ENCODE data around the gene MNX1. TPM values are rescaled to one million over a fixed set of nuclear protein-coding genes. Genes with fewer than 3 reads are reported as not detected.
A peak's percentile ranks its signal among the peaks of the same experiment; 100 is the strongest.

The MNX1 gene
- total RNA-seq, 2 experiments from 2014 or later, result not detected

DNA sequence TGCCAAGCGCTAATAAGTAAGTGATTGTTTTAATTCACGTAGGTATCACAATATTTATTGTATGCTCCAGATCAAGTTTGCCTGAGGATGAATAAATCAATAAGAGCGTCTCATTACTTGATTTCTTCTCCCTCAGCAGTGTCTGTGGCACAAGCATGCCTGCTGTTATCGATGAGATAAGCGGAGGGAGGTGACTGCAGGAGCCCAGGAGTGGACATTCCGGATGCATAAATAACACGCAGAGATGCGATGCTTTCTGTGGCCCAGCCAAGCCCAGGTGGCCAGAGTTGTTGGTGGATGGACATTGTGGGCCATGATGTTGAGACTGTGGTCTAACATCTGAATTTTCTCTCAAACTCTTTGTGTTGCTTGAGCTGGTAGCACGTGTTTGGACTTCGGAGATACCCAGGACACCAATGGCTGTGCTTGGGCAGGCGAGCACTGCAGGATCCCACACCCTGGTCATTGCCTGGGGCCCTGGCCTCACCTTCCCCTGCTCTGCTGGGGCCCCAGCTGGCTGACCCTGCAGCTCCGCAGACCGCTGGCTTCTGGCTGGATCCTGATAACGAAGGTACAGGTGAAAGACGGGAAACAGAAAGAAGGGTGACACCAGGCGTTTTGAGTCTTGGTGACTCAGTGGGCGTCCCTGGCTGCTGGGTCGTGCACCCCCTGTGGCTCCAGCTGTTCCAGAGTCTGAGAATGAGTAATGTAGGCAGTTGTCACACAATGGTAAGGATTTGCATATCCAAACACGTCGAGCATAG, 31.2 kb upstream of the MNX1 start:
- DNase-seq (no peak), ATAC-seq (ENCODE audit: low read depth) (no peak)
- H3K4me1 Mint-ChIP-seq, result peaks cover 4% of the 10 kb centered on the region
- no peak overlapping the region for H3K27ac Mint-ChIP-seq
- no peak overlapping the region for H3K4me3 Mint-ChIP-seq
- no peaks in the 10 kb centered on the region for H3K36me3 Mint-ChIP-seq
- H3K27me3 Mint-ChIP-seq, result peaks cover 6% of the 10 kb centered on the region
- POLR2A ChIA-PET, result no interaction called here
- H3K9me3 Mint-ChIP-seq, result peaks cover 3% of the 10 kb centered on the region

DNA sequence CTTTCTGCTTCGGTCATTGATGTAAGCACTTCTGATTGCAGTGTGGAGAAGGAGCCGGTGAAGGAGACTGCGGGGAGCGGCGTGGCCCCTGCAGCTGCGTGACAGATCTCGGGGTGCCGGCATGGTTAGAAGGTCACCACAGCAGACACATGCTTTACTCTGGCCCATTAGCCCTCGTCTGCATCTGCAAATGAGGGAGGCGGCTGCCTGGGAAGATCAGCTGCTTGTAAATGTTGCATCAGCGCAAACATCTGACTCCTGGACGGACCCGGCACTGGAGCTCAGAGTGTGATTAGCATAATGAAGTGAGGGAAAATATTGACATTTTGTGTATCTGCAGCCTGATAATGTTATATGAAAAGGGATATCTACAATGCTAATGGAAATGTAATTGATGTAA, 30.5 kb upstream of the MNX1 start:
- no peak for ATAC-seq (ENCODE audit: low read depth)
- DNase-seq, result no peak
- Mint-ChIP-seq H3K4me3 (no peak overlapping the region), H3K27ac (no peak overlapping the region), H3K27me3 (peaks cover 10% of the 10 kb centered on the region), H3K9me3 (peaks cover 6% of the 10 kb centered on the region), H3K36me3 (no peaks in the 10 kb centered on the region), H3K4me1 (peaks cover 4% of the 10 kb centered on the region)
- POLR2A ChIA-PET, result no interaction called here

DNA sequence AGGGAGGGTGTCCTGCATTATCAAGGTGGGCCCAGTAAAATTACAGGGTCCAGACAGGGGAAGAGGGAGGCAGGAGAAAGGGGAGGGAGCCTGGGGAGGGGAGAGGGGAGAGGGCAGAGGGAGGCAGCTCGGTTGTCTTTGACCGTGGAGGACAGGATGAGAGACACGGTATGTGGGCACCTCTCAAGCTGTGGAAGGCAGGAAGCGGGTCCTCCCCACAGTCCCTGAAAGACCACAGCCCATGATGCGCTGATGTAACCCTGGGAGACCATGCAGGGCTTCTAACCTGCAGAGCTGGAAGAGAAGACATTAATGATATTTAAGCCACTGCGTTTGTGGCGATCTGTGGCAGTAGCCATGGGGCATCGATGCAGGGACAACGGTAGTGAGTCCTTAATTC, 27.2 kb upstream of the MNX1 start:
- ATAC-seq (ENCODE audit: low read depth) (peak; percentile 42), DNase-seq (no peak)
- Mint-ChIP-seq H3K4me3 (no peak overlapping the region), H3K4me1 (peaks cover 8% of the 10 kb centered on the region), H3K36me3 (no peaks in the 10 kb centered on the region), H3K27ac (no peak overlapping the region), H3K9me3 (peaks cover 9% of the 10 kb centered on the region), H3K27me3 (peaks cover 12% of the 10 kb centered on the region)
- POLR2A ChIA-PET, result no interaction called here

DNA sequence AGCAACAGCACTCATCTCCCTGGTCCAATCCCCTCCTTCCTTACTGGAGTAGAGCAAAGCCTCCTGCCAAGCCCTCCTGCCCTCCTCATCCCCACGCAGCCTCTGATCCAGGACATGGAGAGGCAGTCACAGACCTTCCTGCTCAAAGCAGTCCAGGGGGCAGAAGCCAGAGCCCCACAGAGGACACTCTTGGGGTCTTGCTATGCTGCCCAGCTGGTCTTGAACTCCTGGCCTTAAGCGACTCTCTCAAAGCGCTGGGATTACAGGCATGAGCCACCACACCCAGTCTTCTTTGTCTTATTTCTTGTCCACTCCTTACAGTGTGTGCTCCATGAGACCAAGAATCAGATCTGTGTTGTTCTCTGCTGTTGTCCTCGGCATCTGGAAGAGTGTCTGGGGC, 26.6 kb upstream of the MNX1 start:
- POLR2A ChIA-PET, result no interaction called here
- H3K27ac Mint-ChIP-seq, result no peak overlapping the region
- peaks cover 13% of the 10 kb centered on the region for H3K27me3 Mint-ChIP-seq
- peaks cover 9% of the 10 kb centered on the region for H3K9me3 Mint-ChIP-seq
- no peaks in the 10 kb centered on the region for H3K36me3 Mint-ChIP-seq
- H3K4me1 Mint-ChIP-seq, result peaks cover 8% of the 10 kb centered on the region
- ATAC-seq (ENCODE audit: low read depth) (no peak), DNase-seq (no peak)
- H3K4me3 Mint-ChIP-seq, result no peak overlapping the region

DNA sequence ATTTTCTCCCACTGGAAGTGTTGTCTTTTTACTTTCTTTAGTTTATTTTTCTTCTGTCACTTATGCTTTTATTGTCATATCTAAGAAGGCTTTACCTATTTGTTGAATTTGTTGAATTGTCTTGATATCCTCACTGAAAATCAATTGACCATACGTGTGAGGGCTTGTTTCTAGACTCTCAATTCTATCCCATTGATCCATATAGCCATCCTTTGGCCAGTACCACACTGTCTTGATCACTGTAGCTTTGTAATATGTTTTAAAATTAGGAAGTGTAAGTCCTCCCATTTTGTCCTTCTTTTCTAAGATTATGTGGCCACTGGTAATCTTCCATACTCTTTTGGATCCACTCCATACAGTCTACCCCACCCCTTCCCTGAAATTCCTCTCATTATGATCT, 25.5 kb upstream of the MNX1 start:
- peaks cover 8% of the 10 kb centered on the region for H3K4me1 Mint-ChIP-seq
- ATAC-seq (ENCODE audit: low read depth) (no peak), DNase-seq (no peak)
- no peak overlapping the region for H3K4me3 Mint-ChIP-seq
- no peaks in the 10 kb centered on the region for H3K36me3 Mint-ChIP-seq
- H3K27me3 Mint-ChIP-seq, result peaks cover 19% of the 10 kb centered on the region
- POLR2A ChIA-PET, result interaction anchor here (0.6 kb wide), 1 partner anchor 1114 kb away, joined by 3 read pairs; no protein-coding TSS in a partner anchor
- H3K27ac Mint-ChIP-seq, result no peak overlapping the region
- peaks cover 9% of the 10 kb centered on the region for H3K9me3 Mint-ChIP-seq

DNA sequence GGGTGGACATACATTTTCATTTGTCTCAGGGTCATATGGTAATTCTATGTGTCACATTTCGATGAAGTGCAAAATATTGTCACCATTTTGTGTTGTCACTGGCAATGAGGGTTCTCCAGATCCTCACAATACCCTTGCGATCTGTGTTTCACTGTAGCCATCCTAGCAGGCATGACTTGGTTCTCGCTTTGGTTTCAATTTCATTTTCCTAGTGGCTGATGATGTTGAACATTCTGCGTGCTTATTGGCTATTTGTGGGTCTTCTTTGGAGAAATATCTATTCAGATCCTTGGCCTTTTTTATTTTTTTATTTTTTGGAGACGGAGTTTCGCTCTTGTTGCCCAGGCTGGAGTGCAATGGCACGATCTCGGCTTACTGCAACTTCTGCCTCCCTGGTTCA, 24.8 kb upstream of the MNX1 start:
- DNase-seq (no peak), ATAC-seq (ENCODE audit: low read depth) (no peak)
- Mint-ChIP-seq H3K27ac (no peak overlapping the region), H3K36me3 (no peaks in the 10 kb centered on the region), H3K27me3 (peaks cover 19% of the 10 kb centered on the region), H3K4me3 (no peak overlapping the region), H3K9me3 (peaks cover 9% of the 10 kb centered on the region), H3K4me1 (peaks cover 8% of the 10 kb centered on the region)
- POLR2A ChIA-PET, result no interaction called here

DNA sequence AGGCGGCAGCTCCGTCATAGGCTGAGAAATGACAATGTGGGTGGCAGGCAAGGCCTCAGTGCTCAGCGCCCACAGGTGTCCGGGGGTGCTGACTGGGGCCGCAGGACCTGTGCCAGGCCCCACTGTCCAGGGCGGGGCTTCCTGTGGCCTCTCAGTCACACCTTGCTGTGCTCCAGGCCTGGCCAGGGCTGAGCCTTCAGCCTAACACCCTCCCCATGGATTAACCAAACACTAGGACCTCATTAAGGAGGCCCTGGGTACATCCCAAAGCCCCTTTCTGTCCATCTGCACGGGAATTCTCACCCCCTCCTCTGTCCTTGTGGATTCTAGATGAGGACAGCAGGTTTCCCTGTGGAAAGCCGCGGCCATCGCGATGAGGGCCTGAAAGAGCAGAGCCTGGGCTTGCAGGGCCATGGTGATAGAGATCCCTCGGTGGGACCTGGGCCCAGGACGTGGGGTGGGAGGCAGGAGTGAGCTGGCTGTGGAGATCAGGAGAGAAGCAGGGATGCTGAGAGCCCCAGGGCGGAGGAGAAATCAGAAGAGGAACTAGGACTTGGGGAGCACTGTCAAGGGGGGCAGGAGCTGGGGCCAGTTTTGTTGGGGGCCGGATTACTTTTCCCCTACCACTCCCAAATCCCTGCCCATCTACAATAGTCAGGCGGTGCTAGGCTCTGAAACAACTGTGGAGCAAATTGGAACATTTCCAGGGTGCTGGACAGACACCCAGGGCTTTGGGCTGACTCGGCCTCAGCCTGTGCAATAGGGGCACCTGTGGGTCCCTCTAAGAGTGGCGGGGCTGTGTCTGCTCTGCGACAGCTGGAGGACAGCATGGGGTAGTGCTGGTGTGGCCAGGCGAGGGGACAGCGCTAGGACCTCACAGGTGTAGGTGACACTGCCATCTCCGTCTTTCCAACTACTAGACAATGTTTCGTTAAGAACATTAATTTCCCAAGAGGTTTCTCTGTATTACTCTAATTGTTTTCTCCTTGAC, 23.3 kb upstream of the MNX1 start:
- H3K4me3 Mint-ChIP-seq, result no peak overlapping the region
- H3K27me3 Mint-ChIP-seq, result peaks cover 27% of the 10 kb centered on the region

DNA sequence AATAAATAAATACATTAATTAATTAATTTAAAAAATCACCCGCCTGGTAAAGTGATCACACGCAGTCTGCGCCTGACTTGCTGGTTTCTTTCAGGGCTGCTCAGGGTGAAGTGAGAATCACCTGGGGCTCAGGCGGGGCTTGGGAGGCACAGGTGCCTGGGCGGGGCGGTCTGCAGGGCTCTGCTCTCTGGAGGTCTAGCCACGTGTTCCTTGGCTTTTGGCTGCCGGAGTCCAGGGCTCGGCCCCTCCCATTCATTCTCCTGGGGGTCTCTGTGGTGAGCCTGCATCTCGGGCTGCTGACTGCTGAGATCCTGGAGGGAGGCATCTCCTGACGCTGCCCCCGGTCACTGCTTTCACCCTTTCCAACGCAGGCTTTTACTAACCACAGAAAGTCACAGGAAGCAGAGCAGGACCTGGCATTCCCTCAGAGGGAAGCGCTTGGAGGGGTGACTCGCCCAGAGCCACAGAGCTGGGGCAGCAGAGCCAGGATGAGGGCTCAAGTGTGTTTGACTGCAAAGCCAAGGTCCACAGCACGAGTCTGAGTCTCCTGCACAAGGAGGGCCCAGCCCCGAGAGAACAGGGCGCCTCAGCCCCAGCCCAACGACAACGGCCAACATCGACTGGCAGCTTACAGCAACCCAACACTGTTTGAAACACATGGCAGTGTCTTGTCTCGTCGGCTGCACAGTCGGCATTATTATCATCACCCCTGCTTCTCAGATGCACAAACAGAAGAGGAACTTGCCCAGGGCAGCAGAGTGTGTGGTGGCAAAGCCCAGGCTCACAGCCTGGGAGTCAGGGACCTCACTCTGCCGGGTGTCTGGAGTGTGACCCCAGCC, 22.4 kb upstream of the MNX1 start:
- ATAC-seq (ENCODE audit: low read depth) (no peak), DNase-seq (no peak)
- Mint-ChIP-seq H3K36me3 (no peaks in the 10 kb centered on the region), H3K27ac (no peak overlapping the region), H3K4me1 (peaks cover 8% of the 10 kb centered on the region), H3K4me3 (no peak overlapping the region), H3K27me3 (peaks cover 35% of the 10 kb centered on the region), H3K9me3 (peaks cover 9% of the 10 kb centered on the region)
- POLR2A ChIA-PET, result no interaction called here

More for the DNA sequence above, 23.3 kb upstream of the MNX1 start:
- ATAC-seq (ENCODE audit: low read depth) (no peak), DNase-seq (no peak)
- Mint-ChIP-seq H3K27ac (no peak overlapping the region), H3K9me3 (peaks cover 9% of the 10 kb centered on the region), H3K36me3 (no peaks in the 10 kb centered on the region), H3K4me1 (peaks cover 8% of the 10 kb centered on the region)
- POLR2A ChIA-PET, result no interaction called here

DNA sequence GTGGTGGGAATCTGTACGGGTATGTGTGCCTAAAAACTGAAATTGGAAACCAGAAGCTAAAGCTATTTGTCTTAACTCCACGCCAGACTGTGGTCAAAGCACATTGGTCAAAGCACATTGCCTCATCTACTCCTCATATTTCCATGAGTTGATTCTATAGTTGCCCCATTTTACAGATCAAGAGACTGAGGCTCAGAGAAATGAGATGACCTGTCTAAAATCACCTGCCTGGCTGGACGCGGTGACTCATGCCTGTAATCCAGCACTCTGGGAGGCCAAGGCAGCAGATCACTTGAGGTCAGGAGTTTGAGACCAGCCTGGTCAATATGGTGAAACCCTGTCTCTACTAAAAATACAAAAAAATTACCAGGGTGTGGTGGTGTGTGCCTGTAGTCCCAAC, 21.7 kb upstream of the MNX1 start:
- H3K4me3 Mint-ChIP-seq, result no peak overlapping the region
- peaks cover 9% of the 10 kb centered on the region for H3K9me3 Mint-ChIP-seq
- H3K27ac Mint-ChIP-seq, result no peak overlapping the region
- peaks cover 4% of the 10 kb centered on the region for H3K4me1 Mint-ChIP-seq
- DNase-seq, result no peak
- H3K36me3 Mint-ChIP-seq, result no peaks in the 10 kb centered on the region
- no peak for ATAC-seq (ENCODE audit: low read depth)
- H3K27me3 Mint-ChIP-seq, result peaks cover 35% of the 10 kb centered on the region
- POLR2A ChIA-PET, result no interaction called here

DNA sequence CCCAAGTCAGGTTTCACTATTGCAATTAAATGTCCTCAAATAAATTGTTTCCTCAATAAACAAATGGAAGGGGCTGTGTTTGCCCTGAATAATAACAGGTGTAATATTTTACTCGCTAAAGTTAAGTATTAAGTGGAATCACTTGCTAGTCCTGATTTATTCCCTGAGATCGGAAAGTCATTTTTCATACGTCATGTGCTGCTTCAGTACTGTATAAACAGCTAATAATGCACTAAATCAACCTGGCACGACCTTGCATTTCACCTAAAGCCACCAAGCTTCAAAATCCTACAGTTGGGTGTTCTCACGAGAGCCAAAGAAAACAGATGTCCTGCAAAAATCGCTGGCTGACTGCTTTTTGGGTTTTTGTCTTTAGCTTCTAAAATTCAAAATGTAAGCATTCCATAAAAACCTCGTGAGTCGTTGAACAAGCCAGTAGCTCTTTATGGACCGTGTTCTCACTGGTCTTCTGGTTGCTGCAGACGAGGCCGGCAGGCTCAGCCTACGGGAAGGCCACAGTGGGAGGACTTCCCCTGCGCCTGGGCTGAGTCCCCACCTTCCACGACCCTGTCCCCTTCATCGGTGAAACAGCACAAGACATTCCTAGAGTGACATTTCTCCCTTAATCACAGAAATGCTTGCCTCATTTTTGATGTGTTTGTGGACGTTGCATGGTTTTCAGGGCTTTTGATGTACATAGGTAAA, 17.9 kb upstream of the MNX1 start:
- DNase-seq, result no peak
- H3K27me3 Mint-ChIP-seq, result peaks cover 62% of the 10 kb centered on the region
- no peak overlapping the region for H3K27ac Mint-ChIP-seq
- H3K36me3 Mint-ChIP-seq, result no peaks in the 10 kb centered on the region
- H3K4me3 Mint-ChIP-seq, result no peak overlapping the region
- POLR2A ChIA-PET, result no interaction called here
- H3K4me1 Mint-ChIP-seq, result no peaks in the 10 kb centered on the region
- ATAC-seq (ENCODE audit: low read depth), result no peak
- no peaks in the 10 kb centered on the region for H3K9me3 Mint-ChIP-seq

DNA sequence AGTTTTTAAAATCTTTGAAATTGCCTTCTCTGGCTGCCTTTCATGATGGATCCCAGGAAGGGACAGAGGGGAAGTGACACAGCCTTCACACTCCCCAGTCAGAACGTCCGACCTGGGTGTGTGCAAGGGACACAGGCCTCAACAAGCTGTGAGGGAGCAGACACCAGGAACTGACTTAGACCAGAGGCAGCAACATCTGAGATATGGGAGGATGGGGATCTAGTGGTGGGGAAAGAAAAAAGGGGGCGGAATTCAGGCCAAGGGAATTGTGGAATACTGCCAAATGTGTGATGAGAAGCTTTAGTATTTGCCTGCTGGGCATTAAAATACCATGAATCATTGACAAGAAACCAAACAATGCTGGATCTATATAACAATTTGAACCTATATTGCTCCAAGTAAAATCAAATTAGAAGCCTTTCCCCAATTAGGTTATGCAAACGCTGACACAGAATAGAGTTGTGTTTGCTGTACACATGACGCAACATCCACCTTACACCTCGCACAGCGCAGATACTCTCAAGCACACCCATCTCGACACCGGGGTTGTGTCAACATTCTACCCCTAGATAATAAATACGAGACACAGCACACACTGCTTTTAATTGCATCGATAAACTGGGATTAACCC, 17.2 kb upstream of the MNX1 start:
- Mint-ChIP-seq H3K27me3 (peaks cover 69% of the 10 kb centered on the region), H3K4me1 (peaks cover 2% of the 10 kb centered on the region), H3K36me3 (no peaks in the 10 kb centered on the region), H3K9me3 (no peaks in the 10 kb centered on the region), H3K27ac (no peak overlapping the region), H3K4me3 (no peak overlapping the region)
- DNase-seq, result no peak
- POLR2A ChIA-PET, result no interaction called here
- no peak for ATAC-seq (ENCODE audit: low read depth)

DNA sequence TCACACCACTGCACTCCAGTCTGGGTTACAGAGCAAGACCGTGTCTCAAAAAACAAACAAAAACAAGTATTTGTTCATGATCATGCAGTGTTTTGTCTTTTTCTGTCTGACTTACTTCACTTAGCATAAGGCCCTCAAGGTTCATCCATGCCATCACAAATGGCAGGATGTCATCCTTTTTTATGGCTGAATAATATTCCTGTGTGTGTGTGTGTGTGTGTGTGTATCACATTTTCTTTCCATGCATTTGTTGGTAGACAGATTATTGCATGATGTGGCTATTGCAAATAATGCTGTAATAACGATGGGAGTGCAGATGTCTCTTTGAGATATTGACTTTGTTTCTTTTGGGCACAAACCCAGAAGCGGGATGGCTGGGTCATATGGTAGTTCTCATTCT, 14.3 kb upstream of the MNX1 start:
- no peaks in the 10 kb centered on the region for H3K9me3 Mint-ChIP-seq
- no peak overlapping the region for H3K27ac Mint-ChIP-seq
- no peaks in the 10 kb centered on the region for H3K36me3 Mint-ChIP-seq
- POLR2A ChIA-PET, result no interaction called here
- DNase-seq, result no peak
- no peak for ATAC-seq (ENCODE audit: low read depth)
- no peak overlapping the region for H3K4me3 Mint-ChIP-seq
- peaks cover 4% of the 10 kb centered on the region for H3K4me1 Mint-ChIP-seq
- peaks cover 78% of the 10 kb centered on the region for H3K27me3 Mint-ChIP-seq
